ENCODE results near the gene MYBPC1. TPM values are rescaled to one million over a fixed set of nuclear protein-coding genes. Genes with fewer than 3 reads are reported as not detected.

The MYBPC1 gene
- total RNA-seq, 1 experiment from 2014 or later = not detected

DNA sequence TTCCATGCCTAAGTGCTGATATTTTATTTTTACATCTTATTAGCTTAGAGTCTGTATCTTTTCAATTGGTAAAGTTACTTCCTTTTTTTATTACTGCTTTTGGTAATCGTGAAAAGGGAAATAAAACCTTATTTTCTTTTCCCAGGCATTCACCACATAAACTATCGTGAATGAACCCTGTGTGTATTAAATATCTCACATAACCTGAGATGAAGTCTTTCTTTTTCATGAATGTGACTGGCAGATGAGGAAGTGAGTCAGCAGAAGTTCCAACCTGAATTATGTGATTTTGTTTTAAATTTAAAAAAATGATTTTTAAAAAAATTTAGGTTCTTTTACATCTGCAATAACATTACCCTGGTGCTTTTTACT, 26.0 kb downstream of the MYBPC1 start:
- Histone ChIP-seq H3K9ac (ENCODE audit: low read length) (no peak overlapping the region), H4K20me1 (ENCODE audit: insufficient read depth, low read depth, low read length) (no peaks in the 10 kb centered on the region), H3K36me3 (ENCODE audit: insufficient read depth, low read length) (no peaks in the 10 kb centered on the region), H3K27me3 (ENCODE audit: low read length) (no peaks in the 10 kb centered on the region), H3K9me3 (ENCODE audit: low read length) (no peaks in the 10 kb centered on the region), H2AFZ (ENCODE audit: low read length) (no peak overlapping the region), H3K4me3 (ENCODE audit: low read length) (no peak overlapping the region), H3K79me2 (ENCODE audit: low read length) (no peaks in the 10 kb centered on the region), H3K27ac (ENCODE audit: low read length) (no peak overlapping the region), H3K4me1 (ENCODE audit: low read length) (no peaks in the 10 kb centered on the region), H3K4me2 (ENCODE audit: low read depth, low read length, poor library complexity, severe bottlenecking) (no peak overlapping the region), H3K9me2 (replicated peaks; ENCODE audit: insufficient read depth, low read length) (no peaks in the 10 kb centered on the region)
- no peak for DNase-seq

DNA sequence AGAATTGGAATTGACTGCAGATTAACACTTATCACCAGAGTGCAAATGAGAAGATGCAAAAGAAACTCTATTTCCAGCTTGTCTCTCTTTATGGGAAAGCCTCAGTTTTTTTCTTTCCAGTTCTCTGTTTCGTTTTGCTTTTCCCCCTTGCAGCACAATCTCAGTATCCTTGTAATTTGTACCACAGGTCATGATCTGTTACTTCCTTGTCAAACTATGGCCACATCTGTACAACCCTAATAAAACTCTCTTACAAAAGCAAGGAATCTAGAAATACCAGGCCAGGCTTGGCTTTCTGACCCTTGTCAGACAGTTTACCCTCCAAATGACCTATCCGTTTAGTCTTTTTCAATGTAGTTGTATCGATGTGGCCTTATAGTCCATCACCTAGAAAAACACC, 33.9 kb downstream of the MYBPC1 start:
- Histone ChIP-seq H3K4me3 (ENCODE audit: low read length) (no peak overlapping the region), H3K36me3 (ENCODE audit: insufficient read depth, low read length) (no peaks in the 10 kb centered on the region), H3K9me2 (replicated peaks; ENCODE audit: insufficient read depth, low read length) (no peaks in the 10 kb centered on the region), H3K27me3 (ENCODE audit: low read length) (no peaks in the 10 kb centered on the region), H3K9me3 (ENCODE audit: low read length) (no peaks in the 10 kb centered on the region), H4K20me1 (ENCODE audit: insufficient read depth, low read depth, low read length) (no peaks in the 10 kb centered on the region), H3K4me2 (ENCODE audit: low read depth, low read length, poor library complexity, severe bottlenecking) (no peak overlapping the region), H3K27ac (ENCODE audit: low read length) (no peak overlapping the region), H3K9ac (ENCODE audit: low read length) (no peak overlapping the region), H3K79me2 (ENCODE audit: low read length) (no peaks in the 10 kb centered on the region), H2AFZ (ENCODE audit: low read length) (no peak overlapping the region), H3K4me1 (ENCODE audit: low read length) (no peaks in the 10 kb centered on the region)
- no peak for DNase-seq

DNA sequence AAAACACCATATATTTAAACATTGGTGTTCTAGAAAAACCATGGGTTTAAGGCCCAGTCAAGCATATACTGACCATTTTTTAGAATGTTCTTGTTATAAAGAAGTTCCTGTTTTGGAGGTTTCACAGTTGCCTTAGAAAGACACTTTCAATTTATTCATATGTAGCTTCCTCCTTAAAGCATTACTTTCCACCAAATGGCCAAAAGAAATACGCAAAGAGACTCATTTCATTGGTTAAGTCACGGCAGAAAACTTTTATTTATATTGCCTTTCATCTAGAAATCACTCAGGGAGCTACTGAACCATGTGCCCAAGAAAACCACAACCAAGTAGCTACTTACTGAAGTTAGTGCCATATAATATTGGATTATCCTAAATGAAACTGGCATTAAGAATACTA, 40.0 kb downstream of the MYBPC1 start:
- Histone ChIP-seq H3K9ac (ENCODE audit: low read length) (no peak overlapping the region), H2AFZ (ENCODE audit: low read length) (no peak overlapping the region), H3K4me3 (ENCODE audit: low read length) (no peak overlapping the region), H3K9me3 (ENCODE audit: low read length) (no peaks in the 10 kb centered on the region), H3K4me2 (ENCODE audit: low read depth, low read length, poor library complexity, severe bottlenecking) (no peak overlapping the region), H4K20me1 (ENCODE audit: insufficient read depth, low read depth, low read length) (no peaks in the 10 kb centered on the region), H3K4me1 (ENCODE audit: low read length) (peaks cover 9% of the 10 kb centered on the region), H3K27ac (ENCODE audit: low read length) (no peak overlapping the region), H3K27me3 (ENCODE audit: low read length) (no peaks in the 10 kb centered on the region), H3K79me2 (ENCODE audit: low read length) (no peaks in the 10 kb centered on the region), H3K36me3 (ENCODE audit: insufficient read depth, low read length) (no peaks in the 10 kb centered on the region), H3K9me2 (replicated peaks; ENCODE audit: insufficient read depth, low read length) (no peaks in the 10 kb centered on the region)
- DNase-seq = peak; percentile 66

DNA sequence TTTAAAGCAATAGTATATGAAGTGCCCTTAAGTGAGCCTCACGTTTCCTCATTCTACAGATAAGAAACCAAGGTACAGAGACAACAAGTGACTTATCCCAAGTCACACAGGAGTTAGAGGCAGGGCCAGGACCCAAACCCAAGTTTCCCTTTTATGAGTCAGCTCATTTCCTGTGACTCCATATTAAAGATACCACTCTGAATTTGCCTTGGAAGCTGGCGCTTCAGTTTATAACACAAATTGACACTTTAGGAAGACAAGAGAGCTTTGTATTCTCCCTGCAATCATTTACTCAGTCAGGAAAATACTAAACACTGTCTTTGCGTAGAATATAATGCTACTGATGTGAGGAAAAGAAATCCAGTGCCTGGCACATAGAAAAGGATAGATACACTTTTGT, 43.2 kb downstream of the MYBPC1 start:
- H3K4me3 ChIP-seq (ENCODE audit: low read length) = no peak overlapping the region
- no peak overlapping the region for H3K9ac ChIP-seq (ENCODE audit: low read length)
- H3K27me3 ChIP-seq (ENCODE audit: low read length) = no peaks in the 10 kb centered on the region
- H3K27ac ChIP-seq (ENCODE audit: low read length) = no peak overlapping the region
- H3K9me3 ChIP-seq (ENCODE audit: low read length) = no peaks in the 10 kb centered on the region
- no peaks in the 10 kb centered on the region for H4K20me1 ChIP-seq (ENCODE audit: insufficient read depth, low read depth, low read length)
- no peak overlapping the region for H2AFZ ChIP-seq (ENCODE audit: low read length)
- no peak overlapping the region for H3K4me2 ChIP-seq (ENCODE audit: low read depth, low read length, poor library complexity, severe bottlenecking)
- no peak for DNase-seq
- no peaks in the 10 kb centered on the region for H3K9me2 ChIP-seq (replicated peaks; ENCODE audit: insufficient read depth, low read length)
- no peaks in the 10 kb centered on the region for H3K36me3 ChIP-seq (ENCODE audit: insufficient read depth, low read length)
- H3K79me2 ChIP-seq (ENCODE audit: low read length) = no peaks in the 10 kb centered on the region
- peaks cover 9% of the 10 kb centered on the region for H3K4me1 ChIP-seq (ENCODE audit: low read length)

DNA sequence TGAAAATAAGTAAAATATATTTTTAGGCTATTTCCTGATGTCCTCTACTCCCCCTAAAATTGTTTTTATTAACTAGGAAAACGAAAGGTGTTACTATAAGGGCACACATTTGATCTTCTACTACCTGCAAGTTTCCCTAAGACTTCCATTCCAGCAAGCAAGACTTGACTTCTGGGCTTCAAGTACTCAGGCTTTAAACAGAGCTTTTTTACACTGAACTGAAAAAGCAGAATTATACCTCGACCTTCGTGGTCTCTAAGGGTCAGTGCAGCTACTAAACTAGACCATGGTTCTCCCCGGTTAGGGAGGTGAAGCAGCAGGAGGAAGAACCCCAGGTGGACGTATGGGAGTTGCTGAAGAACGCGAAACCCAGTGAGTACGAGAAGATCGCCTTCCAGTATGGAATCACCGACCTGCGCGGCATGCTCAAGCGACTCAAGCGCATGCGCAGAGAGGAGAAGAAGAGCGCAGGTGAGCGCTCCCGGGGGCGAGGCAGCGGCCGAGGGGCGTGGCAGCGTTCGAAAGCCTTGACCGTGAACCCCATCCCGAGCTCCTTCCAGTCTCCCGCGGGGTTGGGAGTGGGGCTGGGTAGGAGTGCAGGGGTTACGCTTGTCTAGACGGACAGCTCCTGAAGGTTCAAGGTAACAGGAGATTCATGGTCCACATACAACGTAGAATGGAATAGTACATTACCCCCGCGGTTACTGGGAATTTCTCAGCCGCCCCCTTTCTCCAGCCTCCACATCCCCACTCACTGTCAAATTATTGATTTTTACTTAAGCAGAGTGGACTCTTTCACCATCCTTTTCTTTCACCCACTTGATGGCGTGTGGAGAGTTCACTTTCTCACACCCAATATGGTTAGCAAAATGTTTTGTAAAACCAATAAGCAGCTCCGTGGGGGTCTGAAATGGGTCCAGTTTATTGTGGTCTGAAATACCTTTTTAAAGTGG, 47.6 kb downstream of the MYBPC1 start:
- no peaks in the 10 kb centered on the region for H3K9me2 ChIP-seq (replicated peaks; ENCODE audit: insufficient read depth, low read length)
- H3K27me3 ChIP-seq (ENCODE audit: low read length) = no peaks in the 10 kb centered on the region
- no peak overlapping the region for H3K4me3 ChIP-seq (ENCODE audit: low read length)
- H3K4me2 ChIP-seq (ENCODE audit: low read depth, low read length, poor library complexity, severe bottlenecking) = no peak overlapping the region
- H3K27ac ChIP-seq (ENCODE audit: low read length) = no peak overlapping the region
- H4K20me1 ChIP-seq (ENCODE audit: insufficient read depth, low read depth, low read length) = no peaks in the 10 kb centered on the region
- no peaks in the 10 kb centered on the region for H3K9me3 ChIP-seq (ENCODE audit: low read length)
- no peaks in the 10 kb centered on the region for H3K36me3 ChIP-seq (ENCODE audit: insufficient read depth, low read length)
- no peak overlapping the region for H2AFZ ChIP-seq (ENCODE audit: low read length)
- no peaks in the 10 kb centered on the region for H3K79me2 ChIP-seq (ENCODE audit: low read length)
- no peaks in the 10 kb centered on the region for H3K4me1 ChIP-seq (ENCODE audit: low read length)
- DNase-seq = no peak
- no peak overlapping the region for H3K9ac ChIP-seq (ENCODE audit: low read length)

DNA sequence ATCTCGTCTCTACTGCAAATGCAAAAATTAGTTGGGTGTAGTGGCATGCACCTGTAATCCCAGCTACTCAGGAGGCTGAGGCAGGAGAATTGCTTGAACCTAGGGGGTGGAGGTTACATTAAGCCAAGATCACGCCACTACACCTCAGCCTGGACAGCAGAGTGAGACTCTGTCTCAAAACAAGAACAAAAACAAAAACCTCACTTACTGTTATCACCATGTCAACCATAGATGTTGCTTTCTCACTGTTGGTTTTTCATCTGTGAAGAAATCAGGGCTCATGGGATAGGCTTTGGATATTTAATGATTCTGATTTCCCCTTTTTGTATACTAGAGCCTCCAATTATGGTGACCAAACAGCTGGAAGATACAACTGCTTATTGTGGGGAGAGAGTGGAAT, 52.9 kb downstream of the MYBPC1 start:
- no peaks in the 10 kb centered on the region for H3K4me1 ChIP-seq (ENCODE audit: low read length)
- no peaks in the 10 kb centered on the region for H3K36me3 ChIP-seq (ENCODE audit: insufficient read depth, low read length)
- H4K20me1 ChIP-seq (ENCODE audit: insufficient read depth, low read depth, low read length) = no peaks in the 10 kb centered on the region
- no peak overlapping the region for H3K4me3 ChIP-seq (ENCODE audit: low read length)
- no peak overlapping the region for H3K9ac ChIP-seq (ENCODE audit: low read length)
- no peaks in the 10 kb centered on the region for H3K79me2 ChIP-seq (ENCODE audit: low read length)
- no peak overlapping the region for H3K27ac ChIP-seq (ENCODE audit: low read length)
- H3K9me3 ChIP-seq (ENCODE audit: low read length) = no peaks in the 10 kb centered on the region
- H3K9me2 ChIP-seq (replicated peaks; ENCODE audit: insufficient read depth, low read length) = no peaks in the 10 kb centered on the region
- H2AFZ ChIP-seq (ENCODE audit: low read length) = no peak overlapping the region
- H3K27me3 ChIP-seq (ENCODE audit: low read length) = no peaks in the 10 kb centered on the region
- DNase-seq = no peak
- H3K4me2 ChIP-seq (ENCODE audit: low read depth, low read length, poor library complexity, severe bottlenecking) = no peak overlapping the region

DNA sequence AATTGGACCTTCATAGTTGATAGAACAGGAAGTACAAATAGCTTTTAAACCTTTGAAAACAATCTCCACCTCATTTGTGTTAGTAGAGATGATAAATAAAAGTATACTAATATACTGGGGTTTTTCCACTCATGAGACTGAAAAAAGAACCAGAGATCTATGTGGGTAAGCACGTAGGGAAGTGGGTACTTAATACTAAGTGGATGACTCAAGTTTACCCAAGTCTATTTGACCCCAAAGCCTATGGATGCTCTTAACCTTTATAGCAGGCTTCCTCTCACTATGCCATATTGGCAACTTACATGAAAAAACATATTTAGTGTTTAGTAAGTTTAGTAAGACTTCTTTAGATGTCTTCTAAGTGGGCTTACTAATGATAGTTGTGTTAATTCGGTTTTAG, 53.4 kb downstream of the MYBPC1 start:
- Histone ChIP-seq H2AFZ (ENCODE audit: low read length) (no peak overlapping the region), H4K20me1 (ENCODE audit: insufficient read depth, low read depth, low read length) (no peaks in the 10 kb centered on the region), H3K9me2 (replicated peaks; ENCODE audit: insufficient read depth, low read length) (no peaks in the 10 kb centered on the region), H3K4me1 (ENCODE audit: low read length) (no peaks in the 10 kb centered on the region), H3K36me3 (ENCODE audit: insufficient read depth, low read length) (no peaks in the 10 kb centered on the region), H3K9me3 (ENCODE audit: low read length) (no peaks in the 10 kb centered on the region), H3K27me3 (ENCODE audit: low read length) (no peaks in the 10 kb centered on the region), H3K79me2 (ENCODE audit: low read length) (no peaks in the 10 kb centered on the region), H3K27ac (ENCODE audit: low read length) (no peak overlapping the region), H3K4me3 (ENCODE audit: low read length) (no peak overlapping the region), H3K9ac (ENCODE audit: low read length) (no peak overlapping the region), H3K4me2 (ENCODE audit: low read depth, low read length, poor library complexity, severe bottlenecking) (no peak overlapping the region)
- DNase-seq = no peak

DNA sequence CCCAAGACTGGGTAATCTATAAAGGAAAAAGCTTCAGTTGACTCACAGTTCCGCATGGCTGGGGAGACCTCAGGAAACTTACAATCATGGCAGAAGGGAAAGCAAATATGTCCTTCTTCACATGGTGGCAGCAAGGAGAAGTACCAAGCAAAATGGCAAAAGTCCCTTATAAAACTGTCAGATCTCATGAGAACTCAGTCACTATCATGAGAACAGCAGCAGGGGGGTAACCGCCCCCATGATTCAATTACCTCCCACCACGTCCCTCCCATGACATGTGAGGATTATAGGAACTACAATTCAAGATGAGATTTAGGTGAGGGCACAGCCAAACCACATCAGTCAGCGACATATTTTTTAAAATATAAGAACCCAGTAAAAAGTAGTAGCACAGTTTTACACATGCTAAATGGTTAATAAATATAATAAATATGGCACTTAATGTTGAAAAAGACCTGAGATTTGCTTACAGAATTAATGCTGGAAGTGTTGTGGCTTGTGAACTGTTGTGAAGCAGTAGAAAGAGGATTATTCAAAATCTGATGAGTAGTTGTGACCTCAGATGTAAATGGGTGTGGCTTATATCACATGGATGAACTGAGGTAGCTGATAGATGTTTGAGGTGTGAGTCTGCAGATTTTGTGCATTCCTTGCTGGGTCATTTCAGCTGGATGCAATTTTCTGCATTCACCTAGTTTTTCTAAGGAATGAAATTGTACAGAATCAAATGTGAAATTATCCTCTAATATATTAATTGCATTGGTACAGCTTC, 55.8 kb downstream of the MYBPC1 start:
- H3K9me3 ChIP-seq (ENCODE audit: low read length) = no peaks in the 10 kb centered on the region
- no peak overlapping the region for H3K4me2 ChIP-seq (ENCODE audit: low read depth, low read length, poor library complexity, severe bottlenecking)
- H4K20me1 ChIP-seq (ENCODE audit: insufficient read depth, low read depth, low read length) = no peaks in the 10 kb centered on the region
- no peak overlapping the region for H3K27ac ChIP-seq (ENCODE audit: low read length)
- no peaks in the 10 kb centered on the region for H3K4me1 ChIP-seq (ENCODE audit: low read length)
- no peak overlapping the region for H3K4me3 ChIP-seq (ENCODE audit: low read length)
- H2AFZ ChIP-seq (ENCODE audit: low read length) = no peak overlapping the region
- no peaks in the 10 kb centered on the region for H3K27me3 ChIP-seq (ENCODE audit: low read length)
- no peaks in the 10 kb centered on the region for H3K9me2 ChIP-seq (replicated peaks; ENCODE audit: insufficient read depth, low read length)
- DNase-seq = no peak
- H3K79me2 ChIP-seq (ENCODE audit: low read length) = no peaks in the 10 kb centered on the region
- no peaks in the 10 kb centered on the region for H3K36me3 ChIP-seq (ENCODE audit: insufficient read depth, low read length)
- H3K9ac ChIP-seq (ENCODE audit: low read length) = no peak overlapping the region

Data from Karpas-422 (cell line).